Neuronal stem cell (in vitro differentiated cells): ENCODE measurements around the gene RHOA.

Experiments used
- DNase-seq: peaks from one replicate; pipeline ENCODE4 v3.0.0-alpha.2; 2013; ENCODE audit warnings: low spot score
- H2AFZ ChIP-seq: one replicate; pipeline ENCODE4 v1.6.1; 2013; ENCODE audit warnings: mild to moderate bottlenecking, low read length, inconsistent platforms
- H2AK5ac ChIP-seq: 2 replicates; pipeline ENCODE4 v1.6.1; 2013; ENCODE audit warnings: low read depth, mild to moderate bottlenecking, inconsistent platforms, low read length, moderate library complexity, mixed read lengths
- H2BK120ac ChIP-seq: 2 replicates; pipeline ENCODE4 v1.6.1; 2013; ENCODE audit warnings: low read depth, mild to moderate bottlenecking, inconsistent platforms, low read length, moderate library complexity, mixed read lengths
- H2BK12ac ChIP-seq: one replicate; pipeline ENCODE4 v1.6.1; 2013; ENCODE audit warnings: low read length, inconsistent platforms
- H2BK15ac ChIP-seq: 2 replicates; pipeline ENCODE4 v1.6.1; 2013; ENCODE audit warnings: mild to moderate bottlenecking, low read length, inconsistent platforms, mixed read lengths
- H2BK5ac ChIP-seq: one replicate; pipeline ENCODE4 v1.6.1; 2013; ENCODE audit warnings: inconsistent platforms, mild to moderate bottlenecking, low read length, moderate library complexity
- H3K14ac ChIP-seq: one replicate; pipeline ENCODE4 v1.6.1; 2013; ENCODE audit warnings: low read length, inconsistent platforms
- H3K18ac ChIP-seq: 2 replicates; pipeline ENCODE4 v1.6.1; 2013; ENCODE audit warnings: low read length, inconsistent platforms
- H3K23ac ChIP-seq: 2 replicates; pipeline ENCODE4 v1.6.1; 2013; ENCODE audit warnings: low read depth, mild to moderate bottlenecking, mixed read lengths, low read length, inconsistent platforms; ENCODE audit not compliant: poor library complexity
- H3K27ac ChIP-seq: replicated peaks from 3 replicates; pipeline ENCODE4 v1.5.1; 2013; ENCODE audit warnings: low read length, inconsistent platforms
- H3K27me3 ChIP-seq, 3 experiments: 2 replicates each; pipeline ENCODE4 v1.6.1; 2013; ENCODE audit warnings: low read length in 3 of 3, mild to moderate bottlenecking in 2 of 3, inconsistent platforms in 1 of 3, low read depth in 1 of 3, mixed read lengths in 1 of 3, moderate library complexity in 1 of 3; ENCODE audit not compliant: control insufficient read depth in 3 of 3, insufficient read depth in 3 of 3
- H3K36me3 ChIP-seq, 2 donors: replicated peaks in 1 of 2; 2 replicates each; pipeline ENCODE4 v1.6.1; 2013; ENCODE audit warnings: low read length in 2 of 2; ENCODE audit not compliant: control insufficient read depth in 2 of 2, insufficient read depth in 2 of 2
- H3K4ac ChIP-seq: 2 replicates; pipeline ENCODE4 v1.6.1; 2013; ENCODE audit warnings: inconsistent platforms, mild to moderate bottlenecking, low read length, moderate library complexity
- H3K4me1 ChIP-seq, 2 donors: 1 replicate in 1 of 2; 2 replicates in 1 of 2; pipeline ENCODE4 v1.6.1; 2013; ENCODE audit warnings: low read length in 2 of 2, low read depth in 1 of 2; ENCODE audit not compliant: control insufficient read depth in 2 of 2, insufficient read depth in 1 of 2
- H3K4me2 ChIP-seq: one replicate; pipeline ENCODE4 v1.6.1; 2013; ENCODE audit warnings: mild to moderate bottlenecking, low read length, inconsistent platforms; ENCODE audit not compliant: insufficient read depth, poor library complexity, severe bottlenecking
- H3K4me3 ChIP-seq, 2 donors: 2 replicates each; pipeline ENCODE4 v1.5.1; 2013; ENCODE audit warnings: low read length in 2 of 2, mild to moderate bottlenecking in 2 of 2, inconsistent platforms in 1 of 2, moderate library complexity in 1 of 2
- H3K79me1 ChIP-seq: one replicate; pipeline ENCODE4 v1.6.1; 2013; ENCODE audit warnings: low read depth, mild to moderate bottlenecking, inconsistent platforms, low read length, moderate library complexity
- H3K9ac ChIP-seq: one replicate; pipeline ENCODE4 v1.6.1; 2013; ENCODE audit warnings: mild to moderate bottlenecking, low read depth, low read length, inconsistent platforms; ENCODE audit not compliant: poor library complexity
- H3K9me3 ChIP-seq, 2 donors: replicated peaks in 1 of 2; 2 replicates each; pipeline versions ENCODE3 to v1.6.1; 2013; ENCODE audit warnings: low read length in 2 of 2, mild to moderate bottlenecking in 2 of 2, inconsistent platforms in 1 of 2, low read depth in 1 of 2, mixed read lengths in 1 of 2, moderate library complexity in 1 of 2; ENCODE audit not compliant: control insufficient read depth in 2 of 2, insufficient read depth in 1 of 2
- H4K8ac ChIP-seq: one replicate; pipeline ENCODE4 v1.6.1; 2013; ENCODE audit warnings: low read depth, mild to moderate bottlenecking, inconsistent platforms, low read length, moderate library complexity
- H4K91ac ChIP-seq: one replicate; pipeline ENCODE4 v1.6.1; 2013; ENCODE audit warnings: low read length, low read depth, mild to moderate bottlenecking, inconsistent platforms; ENCODE audit not compliant: poor library complexity
- WGBS, 2 donors: extraction: QIAGEN DNeasy Blood & Tissue Kit; methylation state at CpG; one replicate each; pipeline ENCODE4 v1.1.7; 2013; ENCODE audit warnings: missing lambda C conversion rate in 2 of 2, mixed read lengths in 1 of 2; ENCODE audit not compliant: insufficient read length in 2 of 2, insufficient replicate concordance in 1 of 2; ENCODE audit errors: extremely low coverage in 2 of 2; 5-methylcytosine and 5-hydroxymethylcytosine counted together

RHOA gene

DNA sequence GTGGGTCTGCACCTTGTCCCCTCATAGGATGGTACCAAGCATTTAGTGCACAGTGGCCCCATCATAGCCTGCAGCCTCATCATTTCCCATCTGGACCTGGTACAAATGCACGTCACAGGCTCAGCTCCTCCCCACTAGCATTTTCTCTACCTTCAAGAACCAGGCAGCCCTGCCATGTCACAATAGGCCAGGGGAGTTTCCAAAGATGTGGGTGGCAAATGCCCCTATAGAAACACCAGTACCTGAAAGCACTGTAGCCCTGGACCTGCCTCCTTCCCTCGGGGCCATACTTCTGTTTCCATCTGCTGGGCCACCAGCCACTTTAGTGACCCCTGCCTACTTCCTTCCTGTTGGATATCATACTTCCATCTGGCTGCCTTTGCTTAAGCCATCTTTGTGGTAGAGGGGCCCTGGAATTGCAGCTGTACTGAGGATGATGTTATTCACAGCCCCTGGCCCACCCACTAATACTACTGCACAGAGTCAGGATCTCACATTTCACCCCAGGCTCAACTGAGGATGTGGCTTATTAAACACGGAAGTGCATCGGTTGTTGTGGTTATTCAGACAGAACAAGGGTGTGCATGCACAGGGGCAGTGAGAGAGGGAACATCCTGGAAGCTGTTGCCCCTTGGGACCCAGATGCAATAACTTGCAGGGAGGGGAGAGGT lies 4.3 kb upstream of the RHOA start:
- H2BK15ac ChIP-seq = no peak overlapping the region
- H4K8ac ChIP-seq = no peak overlapping the region
- no peak overlapping the region for H3K4ac ChIP-seq
- H3K4me2 ChIP-seq = no peak overlapping the region
- H3K27me3 ChIP-seq = no peaks in the 10 kb centered on the region
- H2BK120ac ChIP-seq = no peak overlapping the region
- H3K18ac ChIP-seq = no peak overlapping the region
- H3K23ac ChIP-seq = no peak overlapping the region
- H3K36me3 ChIP-seq = peaks cover 2 to 28% of the 10 kb centered on the region in 2 donors
- H2BK12ac ChIP-seq = no peak overlapping the region
- H2AFZ ChIP-seq = no peak overlapping the region
- H2BK5ac ChIP-seq = no peak overlapping the region
- H3K4me1 ChIP-seq = peaks cover 3 to 7% of the 10 kb centered on the region in 2 donors
- H3K14ac ChIP-seq = no peak overlapping the region
- no peak overlapping the region for H3K9ac ChIP-seq
- no peak overlapping the region for H4K91ac ChIP-seq
- H3K27ac ChIP-seq = no peak overlapping the region
- no CpG with 5 or more reads among the region's 4 CpGs for WGBS, 2 donors
- no peak overlapping the region for H3K4me3 ChIP-seq
- H3K79me1 ChIP-seq = peaks cover 8% of the 10 kb centered on the region
- no peak for DNase-seq
- H3K9me3 ChIP-seq = no peaks in the 10 kb centered on the region
- H2AK5ac ChIP-seq = no peak overlapping the region

DNA sequence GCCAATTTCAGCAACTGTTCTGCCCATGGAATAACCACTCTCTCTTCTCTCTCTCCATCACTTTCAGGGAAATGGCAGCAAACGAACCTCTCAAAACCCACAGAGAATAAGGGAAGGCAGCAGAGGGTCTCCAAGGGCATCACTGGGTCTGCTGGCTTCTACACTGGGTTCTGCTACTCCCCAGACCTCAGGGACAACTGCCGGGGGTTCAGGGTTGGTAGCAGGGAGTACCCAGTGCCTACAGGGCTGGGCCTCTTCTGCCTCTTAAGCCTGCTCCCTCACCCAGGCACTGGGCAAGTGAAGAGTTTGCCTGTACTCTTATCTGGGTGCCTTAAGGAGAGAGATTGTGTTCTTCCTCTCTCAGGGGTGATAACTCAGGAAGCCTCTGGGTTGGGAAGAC lies 3.0 kb upstream of the RHOA start:
- Histone ChIP-seq H3K79me1 (peaks cover 8% of the 10 kb centered on the region), H3K9ac (no peak overlapping the region), H3K36me3 (peaks cover 2 to 28% of the 10 kb centered on the region in 2 donors), H3K18ac (no peak overlapping the region), H4K91ac (no peak overlapping the region), H3K4ac (no peak overlapping the region), H3K9me3 (no peaks in the 10 kb centered on the region), H2AK5ac (no peak overlapping the region), H2AFZ (no peak overlapping the region), H3K14ac (no peak overlapping the region), H3K27ac (no peak overlapping the region), H2BK120ac (no peak overlapping the region), H4K8ac (no peak overlapping the region), H3K23ac (no peak overlapping the region), H3K4me3 (no peak overlapping the region), H2BK15ac (no peak overlapping the region), H3K4me1 (peaks cover 10 to 11% of the 10 kb centered on the region in 2 donors), H2BK5ac (no peak overlapping the region), H2BK12ac (no peak overlapping the region), H3K4me2 (no peak overlapping the region), H3K27me3 (no peaks in the 10 kb centered on the region)
- no peak for DNase-seq
- no CpG with 5 or more reads among the region's 2 CpGs for WGBS, 2 donors

DNA sequence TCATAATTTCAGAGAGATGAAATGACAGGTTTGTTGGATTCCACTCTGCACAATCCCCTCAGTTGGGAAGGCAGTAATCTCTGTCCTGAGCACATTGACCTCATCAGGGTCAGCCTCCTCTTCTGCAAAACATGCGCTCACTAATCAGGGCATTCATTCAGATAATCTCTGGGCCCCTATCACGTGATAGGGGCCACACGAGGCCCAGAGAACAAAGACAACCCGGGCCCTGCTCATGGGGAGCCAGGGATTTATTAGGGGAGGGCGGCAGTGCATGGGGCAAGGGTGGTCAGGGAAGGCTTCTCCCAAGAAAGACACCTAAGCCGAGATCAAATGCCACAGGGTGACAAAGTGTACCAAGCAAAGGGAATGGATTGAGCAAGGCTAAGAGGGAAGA lies 1.6 kb upstream of the RHOA start:
- Histone ChIP-seq H3K79me1 (peaks cover 5% of the 10 kb centered on the region), H2BK12ac (no peak overlapping the region), H3K4me3 (peak overlapping the region in 1 of 2 donors; percentile 58), H4K91ac (no peak overlapping the region), H3K9ac (no peak overlapping the region), H3K36me3 (peaks cover 2 to 28% of the 10 kb centered on the region in 2 donors), H3K9me3 (no peaks in the 10 kb centered on the region), H4K8ac (no peak overlapping the region), H2BK120ac (no peak overlapping the region), H3K4ac (no peak overlapping the region), H3K23ac (no peak overlapping the region), H3K27ac (no peak overlapping the region), H2BK5ac (no peak overlapping the region), H3K18ac (no peak overlapping the region), H3K14ac (no peak overlapping the region), H3K4me2 (no peak overlapping the region), H2AFZ (no peak overlapping the region), H3K27me3 (no peaks in the 10 kb centered on the region), H2BK15ac (no peak overlapping the region), H3K4me1 (peaks cover 10 to 11% of the 10 kb centered on the region in 2 donors), H2AK5ac (no peak overlapping the region)
- WGBS, 2 donors = no CpG with 5 or more reads among the region's 6 CpGs
- DNase-seq = no peak

DNA sequence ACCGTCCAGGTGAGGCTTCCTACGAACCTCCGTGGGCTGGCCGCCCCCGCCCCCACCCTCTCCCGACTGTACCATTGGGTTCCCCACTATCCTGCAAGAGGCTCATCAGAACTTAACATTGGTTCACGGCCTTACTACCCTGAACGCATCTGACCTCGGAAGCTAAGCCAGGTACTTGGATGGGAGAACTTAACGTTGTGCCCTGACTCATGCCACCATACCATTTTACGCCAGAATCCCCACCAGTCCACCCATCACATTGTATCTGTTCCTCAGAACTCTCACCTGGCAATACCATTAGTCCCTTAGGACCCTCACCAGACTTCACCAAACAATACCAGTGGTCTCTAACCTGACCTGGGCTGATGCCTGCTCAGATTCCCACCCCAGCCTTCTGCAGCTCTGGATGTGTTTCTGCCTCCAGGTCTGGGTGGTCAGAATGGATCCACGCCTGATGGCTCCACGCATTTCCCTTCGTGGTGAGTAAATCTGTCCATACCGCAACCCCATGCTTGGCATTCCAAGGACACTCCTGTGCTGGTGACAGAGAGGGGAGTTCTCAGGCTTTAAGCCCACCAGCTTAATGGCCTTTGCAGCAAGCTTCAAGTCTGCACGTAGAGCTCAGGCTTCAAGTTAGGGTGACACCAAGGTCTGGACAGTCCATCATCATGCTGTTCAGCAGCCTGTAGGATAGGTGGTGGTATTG lies 1.0 kb upstream of the RHOA start:
- H4K91ac ChIP-seq = no peak overlapping the region
- WGBS, 2 donors = no CpG with 5 or more reads among the region's 16 CpGs

More for the DNA sequence above, 1.0 kb upstream of the RHOA start:
- H2BK12ac ChIP-seq = no peak overlapping the region
- peaks cover 2 to 25% of the 10 kb centered on the region in 2 donors for H3K36me3 ChIP-seq
- peaks cover 10 to 11% of the 10 kb centered on the region in 2 donors for H3K4me1 ChIP-seq
- peak overlapping the region; percentile 42 for H2BK15ac ChIP-seq
- no peak overlapping the region for H3K4ac ChIP-seq
- no peaks in the 10 kb centered on the region for H3K27me3 ChIP-seq
- peak overlapping the region; percentile 95 for H3K9ac ChIP-seq
- peak overlapping the region; percentile 80 for H2BK5ac ChIP-seq
- H3K14ac ChIP-seq = no peak overlapping the region
- no peak overlapping the region for H4K8ac ChIP-seq
- H3K4me3 ChIP-seq = peak overlapping the region; percentile 58 to 87
- H3K27ac ChIP-seq = peak overlapping the region; percentile 71
- H3K23ac ChIP-seq = no peak overlapping the region
- H3K18ac ChIP-seq = peak overlapping the region; percentile 95
- peak overlapping the region; percentile 64 for H2AK5ac ChIP-seq
- peak overlapping the region; percentile 91 for H3K4me2 ChIP-seq
- peak overlapping the region; percentile 81 for H2AFZ ChIP-seq
- peaks cover 5% of the 10 kb centered on the region for H3K79me1 ChIP-seq
- no peak for DNase-seq
- no peak overlapping the region for H2BK120ac ChIP-seq
- no peaks in the 10 kb centered on the region for H3K9me3 ChIP-seq
